AML-193 (cell line): Measurements from ENCODE around the gene TTC5.
A peak's percentile ranks its signal among the peaks of the same experiment; 100 is the strongest.
"Not testable (repeated sequence)": the region's sequence is repeated elsewhere in the genome, so short reads cannot be mapped to it uniquely, and the experiment has no call there.

ENCODE experiments used
- DNase-seq, 2 experiments: peaks; one replicate each; lab custom pipeline; 2025; lab: John Stamatoyannopoulos, UW

Gene TTC5, protein sequence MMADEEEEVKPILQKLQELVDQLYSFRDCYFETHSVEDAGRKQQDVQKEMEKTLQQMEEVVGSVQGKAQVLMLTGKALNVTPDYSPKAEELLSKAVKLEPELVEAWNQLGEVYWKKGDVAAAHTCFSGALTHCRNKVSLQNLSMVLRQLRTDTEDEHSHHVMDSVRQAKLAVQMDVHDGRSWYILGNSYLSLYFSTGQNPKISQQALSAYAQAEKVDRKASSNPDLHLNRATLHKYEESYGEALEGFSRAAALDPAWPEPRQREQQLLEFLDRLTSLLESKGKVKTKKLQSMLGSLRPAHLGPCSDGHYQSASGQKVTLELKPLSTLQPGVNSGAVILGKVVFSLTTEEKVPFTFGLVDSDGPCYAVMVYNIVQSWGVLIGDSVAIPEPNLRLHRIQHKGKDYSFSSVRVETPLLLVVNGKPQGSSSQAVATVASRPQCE

DNA sequence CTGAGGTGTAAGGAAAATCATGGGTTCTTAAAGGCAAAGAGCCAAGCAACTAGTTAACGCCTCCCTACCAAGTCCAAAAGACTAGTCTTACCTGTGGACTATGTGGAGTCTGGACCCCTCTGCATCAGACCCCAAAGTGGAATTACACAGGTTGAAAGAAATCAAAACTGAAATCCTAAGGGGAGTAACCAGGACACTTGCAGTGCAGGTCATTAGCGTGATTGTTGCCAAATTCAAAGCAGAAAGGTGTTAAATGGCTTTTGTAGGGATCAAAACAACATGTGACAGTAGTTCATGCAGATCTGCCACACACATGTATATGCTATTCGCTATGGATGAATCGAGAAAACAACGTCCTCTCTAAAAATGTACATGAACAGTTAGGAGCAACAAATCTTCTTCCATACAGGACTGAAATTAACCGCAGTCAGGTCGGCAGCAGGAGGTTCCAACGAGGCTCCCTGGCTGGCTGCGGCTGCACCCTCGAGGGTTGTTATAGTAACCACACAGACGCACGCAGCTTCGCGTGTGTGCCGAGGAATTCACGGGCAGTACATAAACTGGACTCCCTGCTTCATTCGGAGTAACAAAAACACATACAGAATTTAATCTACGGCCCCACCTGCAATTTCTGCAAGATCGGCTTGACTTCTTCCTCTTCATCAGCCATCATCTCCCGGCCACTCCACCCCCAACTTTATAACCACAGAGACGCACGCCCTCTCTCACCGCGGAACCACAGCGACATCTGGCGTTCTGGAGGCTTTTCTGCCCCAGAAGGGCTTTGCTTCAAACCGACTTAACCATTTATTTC lies at the start of gene TTC5:
TSS of gene TTC5 (minus strand) at position 687 of the 814 bp plus-strand sequence. CDS start at position 673, 14 bp downstream.
- peak; percentile 70 to 78 for DNase-seq

DNA sequence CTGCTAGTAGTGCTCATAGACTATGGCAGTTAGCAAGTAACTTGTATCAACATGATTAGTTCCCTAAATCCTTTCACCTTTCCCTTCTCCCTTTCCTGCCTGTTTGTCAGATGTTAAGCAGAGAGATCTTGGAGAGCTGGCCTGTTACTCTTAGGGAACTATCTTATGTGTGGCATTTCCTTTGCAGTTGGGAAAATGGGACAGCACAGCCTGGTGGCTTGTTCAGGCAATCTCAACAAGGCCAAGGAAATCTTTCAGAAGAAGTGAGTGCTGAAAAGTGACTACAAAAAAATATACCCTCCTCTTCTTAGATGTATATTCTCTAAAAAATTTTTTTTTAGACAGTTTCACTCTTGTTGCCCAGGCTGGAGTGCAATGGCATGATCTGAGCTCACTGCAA lies 45.1 kb upstream of the TTC5 start:
- DNase-seq = no peak

DNA sequence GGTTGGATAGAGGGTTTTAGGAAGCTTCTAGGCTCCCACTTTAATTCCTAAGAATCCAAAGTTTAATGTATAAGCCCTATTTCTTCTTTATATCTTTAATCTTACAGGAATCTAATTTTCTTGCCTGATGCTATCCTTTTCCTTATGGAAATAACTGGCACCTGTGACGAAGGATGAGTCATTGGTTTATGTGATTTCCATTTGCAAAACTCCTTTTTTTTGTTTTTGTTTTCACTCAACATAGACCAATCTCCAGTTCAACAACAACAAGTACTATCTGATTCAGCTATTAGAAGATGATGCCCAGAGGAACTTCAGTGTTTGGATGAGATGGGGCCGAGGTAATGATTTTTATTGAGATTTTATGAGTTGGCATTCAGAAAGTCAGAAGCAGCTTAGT lies 44.5 kb upstream of the TTC5 start:
- DNase-seq = no peak

DNA sequence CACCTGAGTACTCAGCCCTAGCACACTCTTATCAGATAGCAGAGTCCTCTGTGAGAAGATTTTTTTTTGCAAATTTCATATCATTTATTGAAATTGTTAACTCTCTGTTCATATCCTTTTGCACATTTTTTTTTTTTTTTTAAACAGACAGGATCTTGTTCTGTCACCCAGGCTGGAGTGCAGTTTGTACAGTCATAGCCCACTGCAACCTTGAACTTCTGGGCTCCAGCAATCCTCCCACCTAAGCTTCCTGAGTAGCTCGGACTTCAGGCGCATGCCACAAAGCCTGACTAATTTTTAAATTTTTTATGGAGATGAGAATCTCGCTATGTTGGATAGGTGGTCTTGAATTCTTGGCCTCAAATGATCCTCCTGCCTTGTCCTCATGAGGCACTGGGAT lies 42.0 kb upstream of the TTC5 start:
- no peak for DNase-seq

DNA sequence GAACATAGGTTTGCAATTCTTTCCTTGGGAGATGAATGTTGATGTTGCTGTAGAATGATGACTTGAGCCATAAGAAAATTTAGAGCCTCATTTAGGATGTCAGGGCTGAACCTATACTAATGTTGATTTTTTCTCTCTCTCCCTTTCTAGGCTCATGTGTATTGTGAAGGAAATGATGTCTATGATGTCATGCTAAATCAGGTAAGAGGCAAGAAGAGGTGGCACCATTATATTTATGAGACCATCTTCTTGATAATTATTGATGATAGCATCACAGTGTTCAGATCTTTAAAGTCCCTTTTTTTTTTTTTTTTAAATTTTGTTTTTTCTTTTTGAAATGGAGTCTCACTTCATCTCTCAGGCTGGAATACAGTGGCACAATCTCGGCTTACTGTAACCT lies 41.0 kb upstream of the TTC5 start:
- DNase-seq = no peak

DNA sequence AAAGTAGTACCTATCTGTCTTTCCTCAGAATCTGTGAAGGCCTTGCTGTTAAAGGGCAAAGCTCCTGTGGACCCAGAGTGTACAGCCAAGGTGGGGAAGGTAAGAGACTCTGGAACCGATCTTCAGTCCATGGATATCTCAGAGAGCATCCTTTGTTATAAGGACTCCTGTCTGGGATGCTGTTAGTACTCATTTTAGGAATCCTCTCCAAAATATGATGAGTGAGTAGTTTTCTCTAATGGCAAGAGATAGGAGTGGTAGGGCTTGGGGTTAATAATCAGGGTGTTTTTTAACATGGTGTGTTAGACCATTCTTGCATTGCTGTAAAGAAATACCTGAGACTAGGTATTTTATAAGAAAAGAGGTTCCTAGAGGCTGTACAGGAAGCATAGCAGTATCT lies 39.6 kb upstream of the TTC5 start:
- no peak for DNase-seq

DNA sequence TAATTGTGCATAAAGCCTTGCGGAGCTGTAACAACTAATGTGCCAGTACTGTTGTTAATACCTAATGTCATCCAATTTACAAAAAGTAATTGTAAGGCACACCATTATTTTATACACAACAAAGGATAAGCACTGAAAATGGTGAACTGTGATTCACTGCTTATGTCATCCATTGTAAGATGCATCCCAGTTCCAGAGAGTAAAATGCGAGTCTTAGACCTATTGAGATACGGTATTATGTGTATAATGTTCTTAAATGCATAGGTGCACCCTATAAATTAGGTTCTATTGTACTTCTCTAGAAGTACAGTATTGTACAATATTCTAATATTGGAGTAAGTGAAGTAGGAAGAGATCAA lies 38.1 kb upstream of the TTC5 start:
- DNase-seq = peak in 1 of 2 experiments; percentile 44

DNA sequence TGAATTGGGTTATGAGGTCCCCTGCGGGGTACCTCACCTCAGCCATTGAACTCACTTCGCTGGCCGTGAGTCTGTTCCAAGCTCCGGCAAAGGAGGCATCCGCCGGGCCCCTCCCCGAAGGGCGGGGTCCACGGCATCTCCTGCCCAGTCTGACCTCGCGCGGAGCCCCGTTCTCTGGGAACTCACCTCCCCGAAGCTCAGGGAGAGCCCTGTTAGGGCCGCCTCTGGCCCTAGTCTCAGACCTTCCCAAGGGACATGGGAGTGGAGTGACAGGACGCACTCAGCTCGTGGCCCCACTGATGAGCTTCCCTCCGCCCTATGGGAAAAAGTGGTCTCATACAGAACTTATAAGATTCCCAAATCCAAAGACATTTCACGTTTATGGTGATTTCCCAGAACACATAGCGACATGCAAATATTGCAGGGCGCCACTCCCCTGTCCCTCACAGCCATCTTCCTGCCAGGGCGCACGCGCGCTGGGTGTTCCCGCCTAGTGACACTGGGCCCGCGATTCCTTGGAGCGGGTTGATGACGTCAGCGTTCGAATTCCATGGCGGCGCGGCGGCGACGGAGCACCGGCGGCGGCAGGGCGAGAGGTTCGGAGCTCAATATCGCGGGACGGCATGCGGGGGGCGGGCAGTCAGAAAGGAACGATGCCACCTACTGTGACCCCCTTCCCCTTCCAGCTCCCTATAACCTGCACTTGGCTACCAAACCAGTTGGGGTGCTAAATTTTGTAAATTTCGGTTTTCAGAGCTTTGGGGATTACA lies 37.5 kb upstream of the TTC5 start, which contains the start of gene PARP2:
TSS of gene PARP2 (plus strand) at position 544 of the 770 bp plus-strand sequence. CDS start at position 551, 7 bp downstream.
- DNase-seq = peak; percentile 98 to 99

DNA sequence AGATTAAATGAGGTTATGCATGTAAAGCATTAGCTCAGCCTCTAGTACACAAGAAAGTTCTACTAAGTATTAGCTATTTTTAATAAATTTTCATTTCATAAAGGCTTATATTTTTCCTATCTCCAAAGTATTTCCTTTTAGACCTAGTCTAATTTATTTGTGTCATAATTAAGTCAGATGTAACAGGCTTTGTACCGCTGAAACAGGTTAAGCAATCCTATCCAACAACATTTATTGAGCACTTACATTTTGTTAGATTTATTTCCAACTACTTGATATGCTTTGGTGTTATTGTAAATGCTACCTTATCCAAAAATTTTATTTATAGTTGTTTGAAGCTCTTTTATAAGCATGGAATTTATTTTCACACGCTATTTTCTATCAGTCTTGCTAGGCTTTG lies 35.9 kb upstream of the TTC5 start:
- no peak for DNase-seq

DNA sequence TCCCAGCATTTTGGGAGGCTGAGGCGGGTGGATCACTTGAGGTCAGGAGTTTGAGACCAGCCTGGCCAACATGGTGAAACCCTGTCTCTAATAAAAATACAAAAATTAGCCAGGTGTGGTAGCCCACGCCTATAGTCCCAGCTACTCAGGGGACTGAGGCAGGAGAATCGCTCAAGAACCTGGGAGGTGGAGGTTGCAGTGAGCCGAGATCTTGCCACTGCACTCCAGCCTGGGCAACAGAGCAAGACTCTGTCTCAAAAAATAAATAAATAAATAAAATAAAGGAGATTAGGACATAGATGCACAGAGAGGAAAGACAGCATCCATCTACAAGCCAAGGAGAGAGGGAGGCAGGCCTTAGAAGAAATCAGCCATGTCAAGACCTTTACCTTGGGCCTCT lies 35.3 kb upstream of the TTC5 start:
- DNase-seq = not testable (repeated sequence)

DNA sequence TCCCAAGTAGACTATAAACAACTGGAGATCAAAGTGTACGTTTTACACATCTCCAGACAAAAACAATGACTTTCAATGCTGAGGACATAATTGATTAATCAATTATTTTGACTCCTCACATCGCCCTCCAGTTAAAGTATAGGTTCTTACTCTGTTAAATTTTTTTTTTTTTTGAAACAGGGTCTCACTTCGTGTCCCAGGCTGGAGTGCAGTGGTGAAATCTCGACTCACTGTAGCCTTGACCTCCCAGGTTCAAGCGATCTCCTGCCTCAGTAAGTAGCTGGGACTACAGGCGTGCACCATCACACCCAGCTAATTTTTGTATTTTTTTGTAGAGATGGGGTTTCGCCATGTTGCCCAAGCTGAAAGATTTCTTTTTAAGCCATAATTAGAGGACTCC lies 28.3 kb upstream of the TTC5 start:
- DNase-seq = no peak

DNA sequence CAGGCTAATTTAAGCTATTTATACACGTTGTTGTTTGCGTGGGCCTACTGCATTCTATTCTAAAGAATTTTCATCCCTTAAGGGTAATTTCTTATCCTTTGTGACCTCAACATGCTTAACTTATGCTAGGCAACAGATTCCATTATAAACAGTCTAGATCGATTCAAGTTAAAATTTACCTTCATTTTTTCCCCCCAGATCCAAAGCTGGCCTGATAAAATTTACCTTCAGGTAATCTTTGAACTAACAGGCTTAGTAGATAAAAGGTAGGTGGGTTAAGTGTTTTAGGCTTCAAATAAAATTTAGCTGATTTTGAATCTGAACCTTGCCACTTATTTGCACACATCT lies 27.7 kb upstream of the TTC5 start:
- no peak for DNase-seq

DNA sequence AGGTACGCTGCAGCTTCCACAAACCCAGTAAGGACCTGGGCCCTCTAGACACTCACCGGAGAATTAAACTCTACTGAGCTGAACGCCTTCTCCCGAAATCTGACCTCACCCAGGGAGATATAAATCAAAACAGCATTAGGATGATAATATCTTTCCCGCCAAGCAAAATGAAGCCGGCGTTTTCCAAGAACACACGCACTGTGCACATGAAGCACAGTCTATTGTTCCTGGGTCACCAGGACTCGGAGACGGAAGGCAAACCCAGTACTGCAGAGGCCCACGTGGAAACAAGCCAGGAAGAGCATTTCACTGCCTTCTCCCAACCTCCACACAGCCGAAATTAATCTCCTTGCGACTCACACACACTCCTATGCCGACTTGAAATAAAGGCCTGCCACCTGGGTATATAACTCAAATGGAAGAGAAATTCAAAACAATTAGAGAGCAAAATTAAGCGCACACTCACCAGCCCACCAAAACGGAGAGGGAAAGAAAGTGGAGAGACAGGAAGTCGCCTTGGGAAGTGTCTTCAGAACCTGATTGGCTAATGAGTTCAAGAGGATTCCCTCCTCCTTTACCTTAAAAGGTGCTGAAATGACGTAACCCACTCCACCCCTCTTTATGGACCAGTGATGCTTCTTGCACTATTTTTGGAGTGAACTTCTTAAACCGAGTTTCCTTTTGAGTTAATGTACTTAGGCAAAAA lies 27.2 kb upstream of the TTC5 start, which contains the start of gene CCNB1IP1:
TSS of gene CCNB1IP1 (minus strand) at position 492 of the 706 bp plus-strand sequence. CDS start 16,756 bp downstream, outside the sequence.
- DNase-seq = peak; percentile 81 to 85

DNA sequence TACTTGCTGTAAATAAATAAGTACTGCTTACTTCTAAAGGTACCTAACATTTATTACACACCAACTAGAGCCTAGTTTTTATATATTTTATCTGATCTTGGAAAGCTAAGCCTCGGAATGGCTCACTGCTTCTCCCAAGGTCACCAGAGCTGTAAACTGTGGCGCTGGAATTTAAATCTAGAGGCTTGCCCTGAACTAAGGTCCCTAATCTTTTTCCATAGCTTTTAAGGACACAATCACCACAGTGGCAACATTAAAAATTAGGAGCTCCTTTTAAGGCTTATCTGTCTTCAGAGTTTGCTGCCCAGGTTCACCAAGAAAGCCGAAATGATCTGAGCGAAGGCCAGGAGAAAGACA lies 26.7 kb upstream of the TTC5 start:
- no peak for DNase-seq

DNA sequence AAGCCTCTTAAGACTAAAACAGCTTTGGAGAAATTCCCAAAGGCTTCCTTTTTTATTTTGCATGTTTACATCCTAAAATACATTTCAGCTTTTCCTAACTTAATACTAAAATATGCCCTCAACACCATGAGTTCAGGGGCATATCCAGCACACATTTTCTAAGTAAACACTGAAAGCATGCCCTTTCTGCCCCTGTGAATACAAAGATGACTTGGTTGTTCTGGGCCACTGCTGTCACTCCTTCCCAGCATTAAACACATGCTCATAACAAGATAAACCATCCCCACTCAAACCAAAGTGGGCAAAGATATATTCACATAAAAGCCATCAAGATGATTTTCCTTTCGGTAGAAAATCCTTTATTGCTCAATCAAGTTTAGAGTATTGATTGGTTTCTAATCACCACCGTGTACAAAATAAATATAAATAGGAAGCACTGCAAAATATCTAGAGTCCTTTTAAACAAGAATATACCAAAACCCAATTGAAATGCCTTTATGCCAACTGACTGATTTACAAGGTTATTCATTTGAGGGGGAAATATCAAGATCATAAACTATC lies 25.4 kb upstream of the TTC5 start:
- no peak for DNase-seq

DNA sequence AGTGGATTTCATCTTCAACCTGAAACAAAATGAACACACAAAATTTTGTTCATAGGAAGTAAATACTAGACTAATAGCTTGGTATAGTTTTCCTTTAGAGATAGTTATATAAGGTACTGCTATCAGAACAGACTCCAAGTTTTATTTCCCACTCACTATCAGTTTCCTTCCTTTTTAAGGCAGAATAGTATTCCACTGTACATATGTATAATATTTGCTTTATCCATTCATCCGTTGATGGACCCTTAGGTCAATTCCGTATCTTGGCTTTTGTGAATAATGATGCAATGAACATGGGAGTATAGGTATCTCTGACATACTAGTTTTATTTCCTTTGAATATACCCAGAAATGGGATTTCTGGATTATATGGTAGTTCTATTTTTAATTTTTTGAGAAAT lies 23.6 kb upstream of the TTC5 start:
- no peak for DNase-seq

DNA sequence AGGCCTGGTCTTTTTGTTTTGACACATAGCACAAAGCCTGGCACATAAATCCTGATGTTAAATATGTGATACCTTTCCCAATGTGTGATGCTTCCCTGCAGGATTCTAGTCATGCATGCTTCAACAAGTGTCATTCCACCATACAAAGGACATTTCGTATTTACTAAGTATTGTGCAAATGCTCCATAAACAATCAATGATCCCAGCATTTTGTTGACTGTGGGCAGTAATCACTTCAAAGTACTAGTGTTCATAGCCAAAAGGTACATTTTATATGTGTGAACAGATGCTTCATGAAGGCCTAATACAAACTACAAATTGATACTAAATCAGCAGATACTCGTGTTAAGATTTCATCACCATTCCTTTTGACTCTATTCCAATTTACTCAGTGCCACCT lies 23.0 kb upstream of the TTC5 start:
- DNase-seq = no peak

DNA sequence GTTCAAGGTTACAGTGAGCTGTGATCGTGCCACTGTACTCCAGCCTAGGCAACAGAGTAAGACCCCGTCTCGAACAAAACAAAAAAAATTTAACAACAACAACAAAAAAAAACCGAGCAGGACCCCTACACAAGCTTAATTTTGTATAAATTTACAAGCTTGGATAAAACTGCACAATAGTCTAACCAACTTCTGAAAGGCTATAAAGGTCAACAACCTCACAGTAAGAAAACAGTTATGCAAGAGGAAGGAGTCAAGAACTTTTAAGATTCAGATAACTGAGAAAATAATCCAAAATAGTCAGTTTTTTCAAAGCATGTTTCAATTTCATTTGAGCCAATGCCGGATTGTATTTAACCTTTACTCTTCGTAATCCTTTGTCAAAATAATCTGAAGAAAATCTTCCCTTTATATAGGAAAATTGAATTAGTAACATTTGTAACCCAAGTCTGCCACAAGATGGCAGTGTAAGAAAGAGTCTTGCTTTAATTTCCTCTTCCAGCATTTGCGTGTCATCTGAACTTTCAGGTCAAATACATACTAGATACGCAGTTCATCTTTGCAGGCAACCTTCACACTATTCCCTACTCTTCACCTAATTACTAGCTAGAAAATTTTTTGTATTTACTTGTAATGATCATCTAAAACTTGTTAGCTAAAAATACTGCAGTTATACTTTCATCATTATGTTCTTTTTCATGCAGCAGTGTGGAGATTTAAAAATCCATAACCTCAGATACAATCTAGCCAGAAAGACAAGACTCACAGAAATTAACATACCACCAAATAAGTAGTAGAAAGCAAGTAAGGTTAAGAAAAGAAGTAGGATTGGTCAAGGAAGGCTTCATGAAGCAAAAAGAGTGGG lies 21.5 kb upstream of the TTC5 start:
- peak; percentile 66 to 82 for DNase-seq

DNA sequence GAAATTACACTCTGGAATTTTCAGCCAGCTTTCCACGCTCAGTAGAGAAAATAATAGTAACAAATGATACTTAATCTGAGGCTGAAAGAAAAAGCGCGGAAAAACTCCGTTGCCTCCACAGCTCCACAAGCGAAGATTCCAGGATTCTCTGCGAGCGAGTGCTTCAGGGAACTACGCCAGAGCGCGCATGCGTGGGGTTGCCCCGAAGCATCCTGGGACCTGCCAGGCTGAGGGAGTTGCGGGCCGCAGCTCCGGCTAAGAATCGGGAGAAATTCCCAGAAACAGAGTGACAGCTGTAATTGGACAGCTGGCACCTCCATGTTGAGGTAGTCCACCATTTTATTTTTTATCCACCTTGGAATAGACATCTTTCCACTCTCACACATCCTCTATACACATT lies 12.0 kb upstream of the TTC5 start:
- no peak for DNase-seq

DNA sequence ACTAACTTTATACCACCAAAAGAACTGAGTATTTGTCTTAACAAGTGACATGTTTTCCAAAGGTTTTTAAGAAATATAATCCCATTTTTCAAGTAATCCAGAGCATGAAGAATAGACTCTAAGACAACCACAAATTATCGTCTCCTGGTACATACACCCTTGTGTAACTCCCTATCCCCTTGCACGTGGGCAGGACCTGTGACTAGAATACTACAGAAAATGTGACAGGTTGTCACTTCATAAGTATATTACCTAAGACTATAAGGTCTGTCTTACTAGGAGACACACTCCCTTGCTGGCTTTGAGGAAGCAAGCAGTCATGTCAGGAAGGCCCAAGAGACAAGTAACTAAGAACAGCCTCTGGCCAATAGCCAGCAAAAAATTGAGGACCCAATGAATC lies 8.3 kb upstream of the TTC5 start:
- no peak for DNase-seq

DNA sequence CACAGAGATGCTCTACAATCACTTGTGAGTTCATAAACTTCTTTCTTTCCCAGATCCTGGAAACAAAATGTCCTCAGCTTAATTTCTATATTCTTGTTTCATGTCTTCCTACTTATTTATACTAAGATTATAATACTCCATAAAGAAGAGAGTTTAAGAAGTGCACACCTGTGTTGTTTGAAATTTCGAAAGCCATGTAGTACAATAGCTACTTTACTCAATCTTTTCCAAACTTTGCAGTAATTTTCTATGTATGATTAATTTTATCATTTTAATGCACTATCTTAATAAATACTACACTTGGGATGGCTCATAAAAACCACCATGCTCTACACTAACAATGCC lies 300 bp upstream of the TTC5 start:
- DNase-seq = no peak
